Mesodermal cell (in vitro differentiated cells): ENCODE measurements around the gene ZEB1.

Experiments
- H3K27ac ChIP-seq: 2 replicates; pipeline ENCODE4 v1.7.0; 2013; ENCODE audit warnings: mild to moderate bottlenecking, low read depth, low read length, moderate library complexity; ENCODE audit not compliant: severe bottlenecking
- H3K36me3 ChIP-seq: 2 replicates; pipeline ENCODE4 v1.7.1; 2013; ENCODE audit warnings: mild to moderate bottlenecking, low read length, moderate library complexity; ENCODE audit not compliant: control insufficient read depth, insufficient read depth
- H3K4me1 ChIP-seq: one replicate; pipeline ENCODE4 v1.7.1; 2013; ENCODE audit warnings: mild to moderate bottlenecking, low read length; ENCODE audit not compliant: insufficient read depth, control insufficient read depth, poor library complexity, severe bottlenecking
- H3K4me3 ChIP-seq: 2 replicates; pipeline ENCODE4 v1.7.0; 2013; ENCODE audit warnings: low read length, control low read depth, mild to moderate bottlenecking; ENCODE audit not compliant: insufficient read depth, poor library complexity, severe bottlenecking; ENCODE audit errors: extremely low read depth
- H3K9me3 ChIP-seq: 2 replicates; pipeline ENCODE4 v1.7.1; 2013; ENCODE audit warnings: mild to moderate bottlenecking, low read length, moderate library complexity; ENCODE audit not compliant: control insufficient read depth
- WGBS, 2 experiments: methylation state at CpG; one replicate each; pipeline ENCODE4 v1.1.5; 2013; ENCODE audit warnings: missing lambda C conversion rate in 2 of 2; ENCODE audit not compliant: insufficient coverage in 2 of 2; 5-methylcytosine and 5-hydroxymethylcytosine counted together

Gene ZEB1

GRCh38 chr10:31366703-31367102, 47.7 kb downstream of the ZEB1 start:
- 80% methylated on average over 1 of the region's 4 CpGs; no CpG with 5 or more reads in 1 of the 2 experiments for WGBS, 2 experiments
- Histone ChIP-seq H3K36me3 (peaks cover 6% of the 10 kb centered on the region), H3K27ac (no peak overlapping the region), H3K4me1 (no peaks in the 10 kb centered on the region), H3K4me3 (no peak overlapping the region), H3K9me3 (no peaks in the 10 kb centered on the region)

GRCh38 chr10:31368724-31369123, 49.7 kb downstream of the ZEB1 start:
- Histone ChIP-seq H3K4me3 (no peak overlapping the region), H3K36me3 (no peaks in the 10 kb centered on the region), H3K27ac (no peak overlapping the region)

GRCh38 chr10:31372439-31372838, 53.4 kb downstream of the ZEB1 start:
- no peak overlapping the region for H3K4me3 ChIP-seq
- H3K4me1 ChIP-seq: no peaks in the 10 kb centered on the region
- H3K9me3 ChIP-seq: no peaks in the 10 kb centered on the region
- no peak overlapping the region for H3K27ac ChIP-seq
- 100% methylated on average over 1 of the region's 3 CpGs; no CpG with 5 or more reads in 1 of the 2 experiments for WGBS, 2 experiments
- no peaks in the 10 kb centered on the region for H3K36me3 ChIP-seq

More at GRCh38 chr10:31368724-31369123, 49.7 kb downstream of the ZEB1 start:
- Histone ChIP-seq H3K9me3 (no peaks in the 10 kb centered on the region), H3K4me1 (no peaks in the 10 kb centered on the region)

GRCh38 chr10:31374146-31374696, 55.2 kb downstream of the ZEB1 start:
- Histone ChIP-seq H3K9me3 (no peaks in the 10 kb centered on the region), H3K4me3 (no peak overlapping the region)
- no CpG with 5 or more reads among the region's 2 CpGs for WGBS, 2 experiments

GRCh38 chr10:31381171-31381570, 62.2 kb downstream of the ZEB1 start:
- Histone ChIP-seq H3K4me3 (no peak overlapping the region), H3K27ac (no peak overlapping the region), H3K36me3 (no peaks in the 10 kb centered on the region), H3K9me3 (no peaks in the 10 kb centered on the region), H3K4me1 (no peaks in the 10 kb centered on the region)
- no CpG with 5 or more reads among the region's 1 CpG for WGBS, 2 experiments

More at GRCh38 chr10:31374146-31374696, 55.2 kb downstream of the ZEB1 start:
- Histone ChIP-seq H3K4me1 (no peaks in the 10 kb centered on the region), H3K36me3 (no peaks in the 10 kb centered on the region), H3K27ac (no peak overlapping the region)

- H3K4me1 ChIP-seq: no peaks in the 10 kb centered on the region
- no peaks in the 10 kb centered on the region for H3K9me3 ChIP-seq
- H3K36me3 ChIP-seq: no peaks in the 10 kb centered on the region
- H3K27ac ChIP-seq: no peak overlapping the region
- 92 to 98% methylated on average over 3 to 4 of the region's 6 CpGs for WGBS, 2 experiments
- H3K4me3 ChIP-seq: no peak overlapping the region
Measured at GRCh38 chr10:31381766-31382316, 62.8 kb downstream of the ZEB1 start.

GRCh38 chr10:31383810-31384588, 65.0 kb downstream of the ZEB1 start:
- H3K36me3 ChIP-seq: no peaks in the 10 kb centered on the region
- no peaks in the 10 kb centered on the region for H3K9me3 ChIP-seq
- H3K27ac ChIP-seq: no peak overlapping the region
- H3K4me3 ChIP-seq: no peak overlapping the region
- WGBS, 2 experiments: 90 to 92% methylated on average over 7 of the region's 8 CpGs
- no peaks in the 10 kb centered on the region for H3K4me1 ChIP-seq

- Histone ChIP-seq H3K9me3 (no peaks in the 10 kb centered on the region), H3K4me1 (no peaks in the 10 kb centered on the region), H3K27ac (no peak overlapping the region), H3K36me3 (no peaks in the 10 kb centered on the region), H3K4me3 (no peak overlapping the region)
- 100% methylated on average over 1 of the region's 2 CpGs for WGBS, 2 experiments
Measured at GRCh38 chr10:31384589-31384949, 65.6 kb downstream of the ZEB1 start.

GRCh38 chr10:31390804-31391203, 71.8 kb downstream of the ZEB1 start:
- Histone ChIP-seq H3K4me3 (no peak overlapping the region), H3K9me3 (no peaks in the 10 kb centered on the region), H3K27ac (no peak overlapping the region), H3K36me3 (no peaks in the 10 kb centered on the region), H3K4me1 (no peaks in the 10 kb centered on the region)
- WGBS, 2 experiments: 100% methylated on average over 1 of the region's 3 CpGs; no CpG with 5 or more reads in 1 of the 2 experiments

- no CpG with 5 or more reads among the region's 1 CpG for WGBS, 2 experiments
Measured at GRCh38 chr10:31393844-31394243, 74.8 kb downstream of the ZEB1 start.

GRCh38 chr10:31395695-31396094, 76.7 kb downstream of the ZEB1 start:
- Histone ChIP-seq H3K27ac (no peak overlapping the region), H3K9me3 (no peaks in the 10 kb centered on the region), H3K36me3 (no peaks in the 10 kb centered on the region), H3K4me3 (no peak overlapping the region), H3K4me1 (no peaks in the 10 kb centered on the region)
- WGBS, 2 experiments: 68 to 83% methylated on average over 1 to 2 of the region's 3 CpGs

More at GRCh38 chr10:31393844-31394243, 74.8 kb downstream of the ZEB1 start:
- Histone ChIP-seq H3K36me3 (no peaks in the 10 kb centered on the region), H3K27ac (no peak overlapping the region), H3K9me3 (no peaks in the 10 kb centered on the region), H3K4me1 (no peaks in the 10 kb centered on the region), H3K4me3 (no peak overlapping the region)
